Sigmoid colon (tissue), 4 donors: ENCODE measurements around the gene HADHB.
"Not testable (repeated sequence)": the region's sequence is repeated elsewhere in the genome, so short reads cannot be mapped to it uniquely, and the experiment has no call there.

Experiments used
- POLR2A ChIP-seq, 2 donors: fragments of 450-650 bp; IDR thresholded peaks; one replicate each; pipeline ENCODE4 v1.6.1; 2016; ENCODE audit warnings: antibody characterized with exemption in 2 of 2, mild to moderate bottlenecking in 2 of 2, moderate library complexity in 2 of 2
- POLR2AphosphoS5 ChIP-seq, 4 donors: sonication (generic); formaldehyde crosslinking; IDR thresholded peaks; one replicate each; pipeline ENCODE4 v1.6.1; 2017; ENCODE audit warnings: antibody characterized with exemption in 4 of 4
- TF ChIP-seq, protein P1 (sequence below), 4 experiments: fragments of 450-650 bp in 3 of 4; fragments of 200-600 bp in 1 of 4; IDR thresholded peaks; one replicate each; pipeline ENCODE4 v1.5.1; 2016 to 2019; ENCODE audit warnings: antibody characterized with exemption in 4 of 4, mild to moderate bottlenecking in 3 of 4, moderate library complexity in 2 of 4

- not testable (repeated sequence) for TF ChIP-seq POLR2A, POLR2AphosphoS5 (IDR thresholded peaks at IDR 0.05)
- TF ChIP-seq, protein P1, sequence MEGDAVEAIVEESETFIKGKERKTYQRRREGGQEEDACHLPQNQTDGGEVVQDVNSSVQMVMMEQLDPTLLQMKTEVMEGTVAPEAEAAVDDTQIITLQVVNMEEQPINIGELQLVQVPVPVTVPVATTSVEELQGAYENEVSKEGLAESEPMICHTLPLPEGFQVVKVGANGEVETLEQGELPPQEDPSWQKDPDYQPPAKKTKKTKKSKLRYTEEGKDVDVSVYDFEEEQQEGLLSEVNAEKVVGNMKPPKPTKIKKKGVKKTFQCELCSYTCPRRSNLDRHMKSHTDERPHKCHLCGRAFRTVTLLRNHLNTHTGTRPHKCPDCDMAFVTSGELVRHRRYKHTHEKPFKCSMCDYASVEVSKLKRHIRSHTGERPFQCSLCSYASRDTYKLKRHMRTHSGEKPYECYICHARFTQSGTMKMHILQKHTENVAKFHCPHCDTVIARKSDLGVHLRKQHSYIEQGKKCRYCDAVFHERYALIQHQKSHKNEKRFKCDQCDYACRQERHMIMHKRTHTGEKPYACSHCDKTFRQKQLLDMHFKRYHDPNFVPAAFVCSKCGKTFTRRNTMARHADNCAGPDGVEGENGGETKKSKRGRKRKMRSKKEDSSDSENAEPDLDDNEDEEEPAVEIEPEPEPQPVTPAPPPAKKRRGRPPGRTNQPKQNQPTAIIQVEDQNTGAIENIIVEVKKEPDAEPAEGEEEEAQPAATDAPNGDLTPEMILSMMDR (IDR thresholded peaks at IDR 0.05): not testable (repeated sequence)
Measured at GRCh38 chr2:26258836-26259235, 14.1 kb downstream of the HADHB start.
